AG04449 (cell line): ENCODE data around the gene CRTAC1.

ENCODE experiments used
- CTCF ChIA-PET: fragments of 350-600 bp; formaldehyde crosslinking; extraction: SDS; loops from one replicate; lab custom pipeline; 2021; ENCODE audit warnings: antibody characterized with exemption; lab: Yijun Ruan, JAX
- POLR2A ChIA-PET: fragments of 400-600, 350-600 bp; formaldehyde crosslinking; extraction: SDS; loops from one replicate; lab custom pipeline; 2020; ENCODE audit warnings: antibody characterized with exemption, inconsistent platforms; lab: Yijun Ruan, JAX
- DNase-seq: peaks from one replicate; pipeline ENCODE4 v3.0.0-alpha.2; 2010; ENCODE audit warnings: low read depth, low spot score
- H3K4me3 ChIP-seq: 2 replicates; pipeline ENCODE4 v1.5.1; 2011; ENCODE audit warnings: low read depth, mild to moderate bottlenecking, control low read depth, low read length
- CTCF ChIP-seq: IDR thresholded peaks from one replicate; pipeline ENCODE4 v1.5.1; 2011; ENCODE audit warnings: mild to moderate bottlenecking, moderate library complexity, low read length, control low read depth, inconsistent platforms; ENCODE audit not compliant: insufficient read depth; ENCODE audit errors: missing control alignments

The CRTAC1 gene

GRCh38 chr10:98030093-98030821 is at the start of gene CRTAC1:
Gene CRTAC1, minus strand, starts transcription at chr10:98030621. Its CDS starts 149 bp downstream, at chr10:98030472.
- no peak for TF ChIP-seq CTCF
- CTCF ChIA-PET = interaction anchor here (2.0 kb wide), 1 partner anchor 12 kb away, joined by 8 read pairs; no protein-coding TSS in a partner anchor
- POLR2A ChIA-PET = no interaction called here
- no peak for DNase-seq
- H3K4me3 ChIP-seq = no peak within 1 kb of the TSS; the same call in 1 of the 2 replicates

GRCh38 chr10:98078774-98079173 is 48.4 kb upstream of the CRTAC1 start:
- no peak overlapping the region for H3K4me3 ChIP-seq
- ChIA-PET CTCF (no interaction called here), POLR2A (no interaction called here)
- DNase-seq = no peak
- no peak for TF ChIP-seq CTCF

- DNase-seq = no peak
- no peak for TF ChIP-seq CTCF
- CTCF ChIA-PET = no interaction called here
- POLR2A ChIA-PET = no interaction called here
- no peak overlapping the region for H3K4me3 ChIP-seq
These were observed 46.8 kb upstream of the CRTAC1 start for GRCh38 chr10:98077223-98077622.

- TF ChIP-seq CTCF = no peak
- no peak for DNase-seq
- CTCF ChIA-PET = interaction anchor here (1.3 kb wide), 1 partner anchor 30 kb away, joined by 3 read pairs; no protein-coding TSS in a partner anchor
- POLR2A ChIA-PET = no interaction called here
- no peak overlapping the region for H3K4me3 ChIP-seq
These were observed 45.7 kb upstream of the CRTAC1 start for GRCh38 chr10:98076086-98076485.

- POLR2A ChIA-PET = no interaction called here
These were observed 44.0 kb upstream of the CRTAC1 start for GRCh38 chr10:98074315-98074911.

More at GRCh38 chr10:98074315-98074911, 44.0 kb upstream of the CRTAC1 start:
- TF ChIP-seq CTCF = no peak
- H3K4me3 ChIP-seq = no peak overlapping the region
- CTCF ChIA-PET = interaction anchor here (1.3 kb wide), 1 partner anchor 29 kb away, joined by 3 read pairs; no protein-coding TSS in a partner anchor
- no peak for DNase-seq
